HUES64 (cell line): ENCODE measurements around the gene FANCD2.
A peak's percentile ranks its signal among the peaks of the same experiment; 100 is the strongest.
"Not testable (repeated sequence)": the region's sequence is repeated elsewhere in the genome, so short reads cannot be mapped to it uniquely, and the experiment has no call there.

Experiments used
- H3K27ac ChIP-seq: 2 replicates; pipeline ENCODE4 v1.7.0; 2013; ENCODE audit warnings: low read depth, low read length, inconsistent platforms
- H3K27me3 ChIP-seq: 2 replicates; pipeline ENCODE4 v1.6.1; 2013; ENCODE audit warnings: mild to moderate bottlenecking, low read length; ENCODE audit not compliant: insufficient read depth
- H3K36me3 ChIP-seq: 2 replicates; pipeline ENCODE4 v1.6.1; 2013; ENCODE audit warnings: mild to moderate bottlenecking, low read length; ENCODE audit not compliant: insufficient read depth
- H3K4me1 ChIP-seq: 2 replicates; pipeline ENCODE4 v1.6.1; 2013; ENCODE audit warnings: mild to moderate bottlenecking, low read length, moderate library complexity; ENCODE audit not compliant: insufficient read depth
- H3K4me3 ChIP-seq: 2 replicates; pipeline ENCODE4 v1.5.1; 2013; ENCODE audit warnings: mild to moderate bottlenecking, low read length, moderate library complexity
- H3K9ac ChIP-seq: 2 replicates; pipeline ENCODE4 v1.6.1; 2013; ENCODE audit warnings: mild to moderate bottlenecking, low read depth, low read length
- H3K9me3 ChIP-seq: 2 replicates; pipeline ENCODE4 v1.6.1; 2013; ENCODE audit warnings: low read depth, low read length; ENCODE audit not compliant: insufficient read depth
- WGBS: fragments of 150-250, 120-280 bp; methylation state at CpG from one replicate; pipeline ENCODE4 v1.1.7; 2013; ENCODE audit warnings: missing lambda C conversion rate; 5-methylcytosine and 5-hydroxymethylcytosine counted together

Gene FANCD2

DNA sequence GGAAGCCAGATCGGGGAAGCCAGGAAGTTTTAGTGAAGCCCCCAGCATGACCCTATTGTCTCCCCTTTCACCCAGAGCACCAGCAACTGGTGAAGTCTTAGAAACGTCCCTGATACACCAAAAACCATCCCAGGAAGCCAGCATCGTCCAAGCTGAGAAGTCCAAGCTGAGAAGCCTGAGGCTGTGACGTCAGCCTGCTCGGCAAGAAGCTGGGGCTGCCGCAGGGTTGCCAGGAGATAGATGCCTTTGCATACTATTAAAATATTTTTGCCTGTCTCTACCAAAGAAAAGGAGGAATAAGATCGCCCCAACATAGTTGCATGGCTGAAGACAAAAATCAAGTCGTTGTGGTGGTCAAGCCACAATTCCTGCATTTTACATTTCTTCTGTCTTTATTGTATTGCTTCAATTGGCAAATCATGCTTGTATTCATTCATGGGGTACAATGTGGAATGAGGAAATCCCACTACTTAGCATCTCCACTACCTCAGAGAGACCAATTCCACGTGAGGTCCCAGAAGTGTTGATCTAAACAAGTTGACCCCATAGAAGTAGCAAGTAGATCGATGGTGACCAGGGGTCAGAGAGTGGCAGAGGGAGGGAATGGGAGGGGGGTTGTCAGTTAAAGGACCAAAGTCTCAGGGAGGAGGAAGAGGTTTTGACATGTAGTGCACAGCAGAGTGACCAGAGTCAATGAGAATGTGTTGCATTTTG is 20.0 kb upstream of the FANCD2 start:
- Histone ChIP-seq H3K9ac (no peak overlapping the region), H3K36me3 (peaks cover 19% of the 10 kb centered on the region; the same call in 1 of the 2 replicates), H3K4me3 (no peak overlapping the region), H3K9me3 (no peaks in the 10 kb centered on the region), H3K27me3 (peaks cover 5% of the 10 kb centered on the region; the same call in 1 of the 2 replicates), H3K27ac (no peak overlapping the region), H3K4me1 (0 out of 2 replicates have a peak, but pooled peaks cover 8% of the 10 kb centered on the region)
- WGBS = 81% methylated on average over 10 of the region's 10 CpGs

DNA sequence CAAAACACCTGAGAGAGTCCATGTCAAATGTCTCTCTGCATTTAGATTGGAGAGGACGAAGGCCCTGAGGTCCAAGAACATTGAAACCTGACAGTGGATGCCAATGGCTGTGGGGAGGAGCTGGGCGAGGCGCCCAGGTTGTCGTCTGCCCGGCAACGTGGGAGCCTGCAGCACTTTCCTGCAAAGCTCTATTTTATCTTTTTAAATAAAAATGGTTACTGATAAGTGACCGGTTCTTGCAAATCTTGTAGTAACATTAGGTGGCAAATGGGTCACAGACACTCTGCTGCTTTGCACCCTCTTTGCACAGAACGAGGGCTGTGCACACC is 19.5 kb upstream of the FANCD2 start:
- 81% methylated on average over 8 of the region's 8 CpGs for WGBS
- H3K36me3 ChIP-seq = peaks cover 17% of the 10 kb centered on the region; the same call in 1 of the 2 replicates
- no peak overlapping the region for H3K9ac ChIP-seq
- H3K9me3 ChIP-seq = no peaks in the 10 kb centered on the region
- H3K4me1 ChIP-seq = 0 out of 2 replicates have a peak, but pooled peaks cover 8% of the 10 kb centered on the region
- no peak overlapping the region for H3K27ac ChIP-seq
- H3K27me3 ChIP-seq = peaks cover 9% of the 10 kb centered on the region; the same call in 1 of the 2 replicates
- H3K4me3 ChIP-seq = no peak overlapping the region

DNA sequence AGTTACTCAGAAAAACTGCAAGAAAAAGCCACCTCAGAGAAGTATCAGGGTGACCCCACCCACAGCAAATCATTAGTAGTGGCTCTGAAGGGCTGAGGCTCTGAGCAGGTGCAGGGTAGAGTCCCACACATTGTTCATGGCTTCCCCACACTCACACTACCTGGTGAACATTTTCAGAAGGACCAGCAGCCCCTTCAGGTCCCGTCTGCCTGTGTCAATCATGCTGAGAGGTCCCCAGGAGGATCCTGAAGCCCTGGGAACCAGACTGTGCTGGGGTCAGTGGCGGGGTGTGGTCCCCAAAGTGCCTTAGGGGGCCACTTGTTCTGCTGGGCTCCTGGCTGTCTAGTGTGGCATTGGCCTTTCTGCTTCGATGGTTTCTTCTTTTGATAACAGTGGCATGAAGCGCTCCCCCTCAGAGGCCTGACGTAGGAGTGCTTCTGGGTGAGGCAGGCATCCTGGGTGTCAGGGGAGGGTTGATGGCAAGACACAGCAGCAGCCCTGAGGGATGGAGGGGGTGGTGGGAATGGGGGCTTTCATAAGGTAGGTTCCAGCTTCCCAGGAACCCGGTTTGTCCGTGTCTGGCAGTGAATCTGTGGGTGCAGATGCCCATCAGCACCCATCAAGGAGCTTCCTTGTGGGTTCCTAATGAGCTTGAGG is 19.0 kb upstream of the FANCD2 start:
- no peak overlapping the region for H3K27ac ChIP-seq
- H3K4me3 ChIP-seq = no peak overlapping the region
- H3K4me1 ChIP-seq = 0 out of 2 replicates have a peak, but pooled peaks cover 8% of the 10 kb centered on the region
- WGBS = 89% methylated on average over 7 of the region's 7 CpGs
- H3K36me3 ChIP-seq = peaks cover 16% of the 10 kb centered on the region; the same call in 1 of the 2 replicates
- peaks cover 9% of the 10 kb centered on the region; the same call in 1 of the 2 replicates for H3K27me3 ChIP-seq
- H3K9me3 ChIP-seq = no peaks in the 10 kb centered on the region
- no peak overlapping the region for H3K9ac ChIP-seq

DNA sequence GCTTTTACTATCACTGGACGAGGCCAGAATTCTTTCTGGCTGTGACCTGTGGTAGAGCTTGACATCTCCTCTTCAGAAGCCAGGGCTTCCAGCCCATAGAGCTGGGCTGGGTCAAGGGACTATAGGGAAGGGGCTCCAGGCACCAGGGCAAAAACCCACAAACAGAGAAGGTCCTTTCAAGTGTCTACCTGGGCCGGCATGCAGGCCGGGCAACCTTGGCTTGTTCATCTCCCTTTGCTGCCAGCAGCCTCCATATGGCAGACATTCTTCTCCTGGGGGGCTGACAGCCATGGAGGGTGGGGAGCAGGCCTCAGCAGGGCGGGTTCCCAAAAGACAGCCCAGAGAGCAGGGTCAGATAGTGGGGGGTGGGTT is 18.0 kb upstream of the FANCD2 start:
- H3K9ac ChIP-seq, H3K4me1 ChIP-seq, H3K27ac ChIP-seq, H3K36me3 ChIP-seq, H3K27me3 ChIP-seq, H3K9me3 ChIP-seq: not testable (repeated sequence)
- 75% methylated on average over 4 of the region's 4 CpGs for WGBS
- peak overlapping the region; percentile 66; the same call in 1 of the 2 replicates for H3K4me3 ChIP-seq

DNA sequence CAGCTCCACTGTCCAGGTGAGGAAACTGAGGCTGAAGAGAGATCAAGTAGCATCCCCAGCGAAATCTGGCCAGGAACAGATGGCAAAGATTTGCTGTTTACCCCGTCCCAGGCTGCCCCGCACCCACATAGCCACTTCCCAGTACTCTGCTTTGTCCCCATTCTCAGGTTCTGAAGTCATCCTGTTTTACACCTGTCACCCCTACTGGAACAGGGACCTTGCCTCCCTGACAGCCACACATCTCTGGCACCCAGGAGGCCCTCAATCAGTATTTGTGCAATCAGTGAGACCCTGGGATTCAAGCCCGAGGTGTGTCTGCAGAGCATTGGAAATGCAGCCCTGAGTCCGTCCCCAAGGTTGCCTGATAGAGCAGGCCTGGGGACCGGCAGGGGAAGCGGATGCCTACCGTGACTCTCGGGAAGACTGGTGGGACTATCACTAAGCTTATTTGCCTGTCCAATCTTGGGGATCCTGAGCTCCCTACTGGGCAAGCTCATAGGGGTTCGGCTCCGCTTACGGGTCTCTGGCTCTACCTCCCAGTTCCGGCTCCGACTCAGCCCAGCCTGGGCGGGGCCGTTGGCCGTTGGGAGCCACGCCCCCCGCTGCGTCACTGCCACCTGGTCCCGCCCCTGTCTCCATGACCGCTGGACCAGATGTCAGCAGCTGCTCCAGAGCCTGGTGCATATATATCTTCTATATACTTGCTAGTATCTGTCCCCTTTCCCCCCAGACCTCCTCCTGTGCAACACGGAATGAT is 17.5 kb upstream of the FANCD2 start:
- H3K4me3 ChIP-seq = peak overlapping the region; percentile 66
- H3K27ac ChIP-seq = no peak overlapping the region
- WGBS = 8% methylated on average over 22 of the region's 23 CpGs

DNA sequence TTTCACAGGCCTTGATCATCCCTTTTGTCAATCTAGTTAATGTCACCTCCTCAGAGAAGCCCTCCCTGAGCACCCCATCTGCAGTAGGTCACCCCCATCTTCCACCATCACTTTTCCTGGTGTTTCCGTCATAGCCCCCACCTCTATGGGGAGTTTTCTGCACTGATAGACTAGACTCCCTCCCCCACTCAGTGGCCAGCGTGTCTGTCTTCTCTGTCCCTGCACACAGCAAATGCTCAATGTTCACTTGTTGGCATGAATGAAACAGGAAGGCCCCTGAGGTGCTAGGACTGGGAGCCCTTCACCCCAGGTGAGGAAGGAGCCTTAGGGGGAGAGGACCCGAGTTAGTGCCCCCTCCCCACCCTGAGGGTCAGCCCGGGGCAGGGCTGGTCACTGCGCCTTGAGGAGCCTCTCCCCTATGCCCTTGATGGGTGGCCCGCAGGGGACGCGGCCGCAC is 15.8 kb upstream of the FANCD2 start:
- Histone ChIP-seq H3K4me1 (0 out of 2 replicates have a peak, but pooled peaks cover 8% of the 10 kb centered on the region), H3K36me3 (no peaks in the 10 kb centered on the region), H3K27me3 (peaks cover 9% of the 10 kb centered on the region; the same call in 1 of the 2 replicates), H3K9me3 (no peaks in the 10 kb centered on the region), H3K4me3 (peak overlapping the region; percentile 64), H3K27ac (no peak overlapping the region), H3K9ac (peak overlapping the region; percentile 51)
- 15% methylated on average over 9 of the region's 9 CpGs for WGBS

More for the DNA sequence above, 17.5 kb upstream of the FANCD2 start:
- Histone ChIP-seq H3K27me3 (peaks cover 9% of the 10 kb centered on the region; the same call in 1 of the 2 replicates), H3K9me3 (no peaks in the 10 kb centered on the region), H3K4me1 (0 out of 2 replicates have a peak, but pooled peaks cover 8% of the 10 kb centered on the region), H3K36me3 (peaks cover 1% of the 10 kb centered on the region; the same call in 1 of the 2 replicates), H3K9ac (peak overlapping the region; percentile 69)

DNA sequence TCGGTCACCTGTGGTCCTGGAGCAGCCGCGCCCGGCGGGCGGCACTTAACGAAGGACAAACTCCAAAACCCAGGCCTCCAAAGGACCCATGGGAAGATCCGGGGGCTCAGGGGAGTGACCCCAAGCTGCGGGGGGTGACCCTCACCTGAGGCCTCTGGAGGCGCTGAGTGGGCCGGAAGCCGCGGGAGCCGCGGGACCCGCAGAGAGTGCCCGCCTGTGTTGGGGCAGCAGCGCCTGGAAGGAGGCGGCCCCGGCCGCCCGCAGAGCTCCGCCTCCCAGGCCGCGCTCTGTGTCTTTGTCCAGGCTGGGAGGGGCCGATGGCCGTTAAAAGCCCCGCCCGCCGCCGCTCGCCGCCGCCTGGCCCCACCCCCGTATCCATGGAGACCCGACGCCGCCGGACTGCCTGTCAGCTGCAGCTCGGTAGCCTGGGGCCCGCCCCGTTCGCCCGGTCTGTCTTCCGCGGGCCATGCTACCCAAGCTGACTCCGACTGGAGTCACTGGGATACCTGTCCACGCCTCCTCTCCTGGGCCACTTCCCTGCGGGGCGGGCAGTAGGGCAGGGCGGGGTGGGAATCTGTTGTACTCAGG is 15.3 kb upstream of the FANCD2 start:
- H3K4me1 ChIP-seq = 0 out of 2 replicates have a peak, but pooled peaks cover 8% of the 10 kb centered on the region
- H3K36me3 ChIP-seq = no peaks in the 10 kb centered on the region
- 1% methylated on average over 51 of the region's 51 CpGs for WGBS
- no peak overlapping the region for H3K27ac ChIP-seq
- peaks cover 9% of the 10 kb centered on the region; the same call in 1 of the 2 replicates for H3K27me3 ChIP-seq
- H3K9me3 ChIP-seq = no peaks in the 10 kb centered on the region
- peak overlapping the region; percentile 51 for H3K9ac ChIP-seq
- peak overlapping the region; percentile 64 for H3K4me3 ChIP-seq

DNA sequence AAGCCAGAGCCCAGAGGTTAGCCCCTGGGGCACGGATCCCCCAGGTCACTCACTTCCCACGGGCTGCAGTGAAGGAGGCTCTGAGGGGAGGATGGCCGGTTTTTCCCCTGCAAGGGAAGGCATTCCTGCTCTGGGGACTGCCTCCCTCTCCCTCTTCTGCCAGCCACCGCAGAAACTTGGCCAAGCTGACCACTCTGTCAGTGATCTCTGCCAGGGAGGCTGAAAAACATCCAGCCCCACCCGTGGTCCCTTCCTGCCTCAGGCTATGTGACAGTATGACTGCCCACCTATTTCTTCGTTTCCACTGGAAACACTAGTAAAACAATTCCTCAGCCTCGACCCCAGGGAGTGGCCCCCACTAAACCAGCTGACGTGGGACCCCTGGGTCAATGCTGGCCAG is 14.6 kb upstream of the FANCD2 start:
- Histone ChIP-seq H3K36me3 (no peaks in the 10 kb centered on the region), H3K9me3 (no peaks in the 10 kb centered on the region), H3K4me3 (no peak overlapping the region), H3K4me1 (0 out of 2 replicates have a peak, but pooled peaks cover 8% of the 10 kb centered on the region), H3K27me3 (peaks cover 9% of the 10 kb centered on the region; the same call in 1 of the 2 replicates), H3K9ac (no peak overlapping the region), H3K27ac (no peak overlapping the region)
- WGBS = 62% methylated on average over 8 of the region's 8 CpGs

DNA sequence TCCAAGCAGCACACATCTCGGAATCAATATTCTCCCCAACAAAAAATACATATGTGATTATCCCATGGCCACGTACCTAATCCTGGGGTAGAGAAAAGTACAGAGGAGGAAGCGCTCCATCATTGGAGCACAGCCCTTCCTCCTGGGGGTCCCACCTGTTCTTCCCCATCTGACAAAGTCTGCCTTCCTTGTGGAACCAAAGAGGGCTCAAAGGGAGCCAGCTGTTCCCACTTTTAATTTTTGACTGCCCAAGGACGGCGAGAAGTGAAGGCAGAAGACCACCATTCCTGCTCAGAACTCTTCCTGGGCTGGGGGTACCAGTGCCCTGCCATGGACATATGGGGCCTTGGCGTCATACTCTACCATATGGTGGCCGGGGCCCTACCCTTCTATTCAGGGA is 14.1 kb upstream of the FANCD2 start:
- no peaks in the 10 kb centered on the region for H3K36me3 ChIP-seq
- 91% methylated on average over 7 of the region's 7 CpGs for WGBS
- H3K9me3 ChIP-seq = no peaks in the 10 kb centered on the region
- H3K4me1 ChIP-seq = 0 out of 2 replicates have a peak, but pooled peaks cover 8% of the 10 kb centered on the region
- H3K9ac ChIP-seq = no peak overlapping the region
- H3K4me3 ChIP-seq = no peak overlapping the region
- H3K27ac ChIP-seq = no peak overlapping the region
- H3K27me3 ChIP-seq = peaks cover 9% of the 10 kb centered on the region; the same call in 1 of the 2 replicates

DNA sequence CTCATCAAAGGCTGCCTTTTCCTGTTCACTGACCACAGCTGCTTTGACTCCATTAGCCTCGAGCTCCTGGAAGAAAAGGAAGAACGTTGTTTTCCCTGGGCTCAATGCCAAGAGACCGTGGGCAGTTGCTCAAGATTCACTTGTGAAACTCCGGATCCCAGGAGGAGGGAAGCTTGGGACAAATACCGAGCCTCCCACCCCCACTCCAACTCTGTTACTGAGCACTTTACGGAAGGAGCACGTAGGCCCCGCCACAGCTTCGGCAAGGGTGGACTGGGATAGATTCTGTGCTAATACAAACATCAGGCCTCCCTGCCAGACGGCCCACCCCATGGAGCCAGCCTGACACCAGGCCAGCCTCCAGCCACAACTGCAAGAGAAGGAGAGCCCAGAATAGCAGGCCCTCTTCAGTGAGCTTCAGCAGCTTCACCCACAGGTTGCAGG is 10.8 kb upstream of the FANCD2 start:
- H3K36me3 ChIP-seq = 0 out of 2 replicates have a peak, but pooled peaks cover 3% of the 10 kb centered on the region
- 76% methylated on average over 10 of the region's 10 CpGs for WGBS
- no peak overlapping the region for H3K4me3 ChIP-seq
- 0 out of 2 replicates have a peak, but pooled peaks cover under 1% of the 10 kb centered on the region for H3K4me1 ChIP-seq
- H3K9me3 ChIP-seq = no peaks in the 10 kb centered on the region
- peaks cover 7% of the 10 kb centered on the region; the same call in 1 of the 2 replicates for H3K27me3 ChIP-seq
- H3K9ac ChIP-seq = no peak overlapping the region
- H3K27ac ChIP-seq = no peak overlapping the region
